GM21390 (cell line): Measurements from ENCODE around the gene TMA7B.
"Not testable (repeated sequence)": the region's sequence is repeated elsewhere in the genome, so short reads cannot be mapped to it uniquely, and the experiment has no call there.

Experiments used
- ATAC-seq: cut with Tn5 transposase; IDR thresholded peaks from one replicate; pipeline ENCODE4 v1.9.1; 2021; ENCODE audit not compliant: unreplicated experiment

Gene TMA7B

DNA sequence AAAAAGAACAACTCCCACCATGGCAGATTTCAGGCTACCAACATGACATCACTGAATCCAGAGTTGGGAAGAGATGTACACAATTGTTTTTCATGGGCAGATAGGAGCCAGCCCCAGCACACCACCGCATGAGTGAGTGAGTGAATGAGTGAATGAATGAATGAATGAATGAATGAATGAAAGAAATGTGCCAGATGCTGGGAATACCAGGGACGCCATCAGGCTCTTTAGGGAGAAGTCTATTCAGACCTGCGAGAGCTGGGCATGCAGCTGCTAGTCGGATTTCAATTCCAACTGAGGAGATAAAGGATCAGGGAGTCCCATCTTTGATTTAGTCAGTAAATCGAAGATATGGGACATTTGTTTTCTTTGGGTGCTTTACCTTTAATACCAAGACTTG, 19.3 kb downstream of the TMA7B start:
- no peak for ATAC-seq

DNA sequence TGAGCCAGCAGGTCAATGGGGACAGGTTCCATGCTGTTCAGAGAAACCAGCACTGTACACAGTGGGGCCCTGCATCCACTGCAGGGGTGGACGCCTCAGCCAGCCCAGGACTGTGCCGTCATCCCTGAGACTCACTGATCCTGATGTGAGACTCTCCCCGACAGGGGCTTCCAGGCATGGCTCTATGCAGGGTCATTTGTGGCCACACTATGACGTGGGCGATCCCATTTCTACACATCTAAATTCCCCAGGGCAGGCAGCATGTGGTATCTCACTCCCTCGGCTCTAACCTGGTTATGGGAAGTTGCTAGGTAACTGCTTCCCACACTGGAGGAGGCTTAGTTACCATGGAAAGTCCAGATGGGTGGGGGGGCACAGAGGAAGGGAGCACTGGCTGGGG, 20.4 kb downstream of the TMA7B start:
- ATAC-seq = no peak

DNA sequence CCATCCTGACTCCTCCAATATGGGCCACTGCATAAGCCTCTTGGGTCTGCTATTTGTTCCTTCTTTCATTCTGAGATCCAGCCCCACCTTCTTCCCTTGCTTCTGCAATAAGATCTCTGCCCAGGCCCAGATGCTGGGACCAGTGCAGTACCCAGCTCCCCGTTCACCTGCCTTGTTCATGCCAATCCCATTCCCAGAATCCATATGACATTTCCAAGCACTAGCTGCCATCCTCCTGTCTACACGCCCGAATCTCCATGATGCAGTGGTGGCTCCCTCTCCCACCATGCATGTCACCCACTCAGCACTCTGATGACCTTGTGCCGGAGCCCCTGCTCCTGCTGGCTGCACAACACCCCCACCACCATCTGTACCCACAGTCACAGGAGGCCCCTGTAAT, 23.1 kb downstream of the TMA7B start:
- ATAC-seq = no peak

DNA sequence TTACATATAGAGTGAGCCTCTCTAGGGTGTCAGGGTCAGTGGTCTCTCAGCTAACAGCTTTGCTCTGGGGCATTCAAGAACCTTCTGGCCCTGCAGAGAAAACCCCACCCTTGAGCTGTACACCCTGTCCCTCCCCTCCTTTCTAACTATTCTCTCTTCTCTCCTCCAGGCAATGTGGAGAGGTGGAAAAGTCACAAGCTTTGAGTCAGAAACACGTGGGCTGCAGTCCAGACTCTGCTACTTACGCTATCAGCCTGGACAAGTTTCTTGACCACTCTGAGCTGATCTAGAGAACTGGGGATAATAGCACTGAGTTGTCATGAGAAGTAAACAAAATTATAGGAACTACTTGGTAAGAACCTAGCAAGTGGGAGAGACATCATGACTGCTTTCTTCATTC, 23.8 kb downstream of the TMA7B start:
- ATAC-seq = no peak

DNA sequence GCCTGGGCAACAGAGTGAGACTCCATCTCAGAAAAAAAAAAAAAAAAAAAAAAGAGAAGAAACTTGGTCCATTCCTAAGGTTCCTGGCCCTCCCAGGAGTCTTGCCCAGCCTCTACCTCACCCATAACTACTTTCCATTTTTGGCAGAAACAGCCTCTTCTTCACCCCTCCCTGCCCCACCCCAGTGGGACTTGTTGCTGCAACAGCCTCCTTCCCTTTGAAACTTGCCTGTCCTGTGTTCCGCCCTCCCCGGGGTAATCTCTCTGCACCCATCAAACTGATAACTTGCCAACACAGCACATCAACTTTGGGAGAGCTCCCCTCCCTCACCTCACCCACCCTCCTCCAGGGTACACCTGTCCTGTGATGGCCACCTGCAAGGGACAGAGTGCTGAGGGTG, 24.5 kb downstream of the TMA7B start:
- ATAC-seq = no peak

DNA sequence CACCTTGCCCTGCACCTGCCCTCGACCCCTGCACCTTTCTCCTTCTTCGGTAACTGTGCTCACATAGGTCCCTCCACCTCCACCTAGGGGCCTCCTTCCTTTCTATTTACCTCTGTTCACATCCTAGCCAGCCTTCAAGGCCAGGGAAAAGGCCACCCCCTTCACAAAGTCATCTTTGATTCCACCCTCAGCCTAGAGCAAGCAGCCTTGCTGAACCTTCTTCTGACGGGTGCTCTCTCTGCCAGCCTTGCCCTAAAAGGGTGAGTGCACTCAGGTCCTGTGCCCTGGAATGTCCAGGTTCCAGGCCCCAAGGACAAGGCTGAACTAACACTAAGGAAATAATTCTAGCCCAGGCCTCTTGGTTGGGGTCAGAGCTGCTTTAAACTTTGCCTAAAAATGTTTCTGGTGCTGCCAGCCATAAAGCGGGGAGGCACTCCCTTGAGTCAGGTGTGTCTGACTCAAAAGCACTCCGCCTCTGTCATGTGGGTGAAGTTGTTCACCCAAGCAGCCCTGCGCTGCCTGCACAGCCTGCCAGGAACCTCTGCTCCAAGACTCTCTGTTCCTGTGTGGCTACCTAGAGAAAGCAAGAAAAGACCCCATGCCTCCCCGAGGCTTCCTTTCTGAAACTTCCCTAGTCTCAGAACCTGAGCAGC, 25.3 kb downstream of the TMA7B start:
- ATAC-seq = no peak

DNA sequence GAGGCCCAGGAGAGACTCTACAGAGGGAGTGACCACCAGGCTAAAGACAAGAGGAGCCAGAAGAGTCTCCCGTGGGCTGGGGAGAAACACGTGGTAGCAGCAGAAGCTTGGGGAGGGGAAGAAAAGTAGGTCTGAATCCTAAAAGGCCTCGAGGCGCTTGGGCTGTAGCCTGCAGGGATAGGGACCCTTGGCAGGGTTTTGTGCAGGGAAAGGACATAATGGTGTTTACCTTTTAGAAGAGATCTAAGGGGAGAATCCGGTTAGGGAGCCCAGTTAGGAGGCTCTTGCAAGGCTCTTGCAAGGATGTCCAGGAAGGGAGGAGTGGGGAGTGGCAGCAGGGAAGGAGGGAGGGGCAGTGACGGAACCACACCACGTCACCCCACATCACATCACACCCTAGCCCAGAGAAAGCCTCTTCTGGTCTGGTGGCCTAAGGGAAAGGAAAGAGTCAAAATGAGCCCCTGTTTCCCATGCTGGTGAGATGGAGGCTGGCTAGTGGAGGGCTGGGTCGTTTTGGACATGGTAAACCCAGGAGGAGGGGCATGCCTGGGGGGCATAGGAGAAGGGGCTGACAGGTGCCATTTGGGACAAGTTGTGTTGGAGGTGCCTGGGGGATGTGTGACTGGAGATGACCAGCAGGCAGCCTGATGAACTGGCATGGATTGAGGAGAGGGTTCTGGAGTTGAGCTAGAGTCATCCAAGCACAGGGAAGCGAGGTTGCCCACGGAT, 28.4 kb downstream of the TMA7B start:
- no peak for ATAC-seq

DNA sequence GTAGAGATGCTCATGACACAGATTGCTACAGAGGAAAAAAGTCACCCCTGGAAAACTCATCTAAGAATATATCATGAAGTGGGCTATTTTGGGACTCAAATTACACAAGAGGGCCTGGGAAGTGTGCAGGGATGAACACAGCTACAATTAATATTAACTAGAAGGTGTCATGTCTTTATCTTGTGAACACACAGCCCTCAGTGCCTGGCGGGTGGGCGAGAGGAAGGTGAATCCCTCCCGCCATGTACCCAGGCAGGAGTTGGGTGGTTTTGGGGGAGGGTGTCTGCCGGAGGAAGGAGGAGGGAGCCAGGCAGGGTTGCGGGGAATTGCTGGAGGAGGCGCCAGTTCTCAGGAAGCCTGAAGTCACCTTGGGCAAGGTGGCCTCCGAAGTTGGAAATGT, 29.4 kb downstream of the TMA7B start:
- no peak for ATAC-seq

DNA sequence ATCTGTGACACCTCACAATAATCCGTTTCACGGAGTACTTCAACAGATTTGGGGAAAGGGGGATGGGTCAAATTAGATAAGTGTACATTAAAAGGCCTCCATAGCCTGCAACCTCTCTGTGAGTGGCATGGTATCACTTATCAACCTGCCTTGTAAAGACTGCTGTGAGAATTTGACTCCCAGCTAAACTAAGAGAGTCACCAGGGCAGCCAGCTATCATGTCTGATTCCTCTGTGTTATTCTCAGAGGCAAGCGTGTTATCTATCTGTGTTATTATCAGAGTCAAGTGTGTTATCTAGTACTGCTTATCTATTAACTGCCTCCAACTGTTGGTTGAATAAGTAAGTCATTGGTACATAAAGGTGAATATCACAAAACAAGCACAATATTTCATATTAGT, 30.5 kb downstream of the TMA7B start:
- ATAC-seq = no peak

DNA sequence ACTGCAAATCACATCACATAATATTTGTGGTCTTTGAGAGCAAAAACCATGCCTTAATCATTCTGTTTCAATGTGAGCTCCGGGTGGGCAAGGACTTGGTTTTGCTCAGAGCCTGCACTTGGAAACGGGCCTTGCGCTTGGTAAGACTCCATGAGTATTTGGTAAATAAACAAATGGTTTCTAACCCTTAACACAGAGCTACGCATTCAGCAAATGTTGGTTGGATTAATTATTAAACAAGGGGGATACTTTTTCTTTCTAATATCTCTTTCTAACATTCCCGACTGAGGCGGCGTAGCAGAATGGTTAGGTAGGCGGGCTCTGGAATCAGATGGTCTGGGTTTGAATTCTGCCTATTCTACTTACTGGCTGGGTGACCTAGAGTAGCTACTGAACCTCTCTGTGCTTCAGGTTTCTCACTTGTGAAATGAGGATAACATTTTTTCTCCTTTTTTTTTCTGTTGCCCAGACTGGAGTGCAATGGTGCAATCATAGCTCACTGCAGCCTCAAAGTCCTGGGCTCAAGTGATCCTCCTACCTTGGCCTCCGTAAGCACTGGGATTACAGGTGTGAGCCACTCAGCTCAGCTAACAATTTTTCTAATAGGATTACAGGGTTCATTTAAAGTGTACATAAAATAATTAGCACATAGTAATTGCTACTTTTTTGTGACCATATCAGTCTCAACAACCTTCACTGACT, 31.1 kb downstream of the TMA7B start:
- no peak for ATAC-seq

DNA sequence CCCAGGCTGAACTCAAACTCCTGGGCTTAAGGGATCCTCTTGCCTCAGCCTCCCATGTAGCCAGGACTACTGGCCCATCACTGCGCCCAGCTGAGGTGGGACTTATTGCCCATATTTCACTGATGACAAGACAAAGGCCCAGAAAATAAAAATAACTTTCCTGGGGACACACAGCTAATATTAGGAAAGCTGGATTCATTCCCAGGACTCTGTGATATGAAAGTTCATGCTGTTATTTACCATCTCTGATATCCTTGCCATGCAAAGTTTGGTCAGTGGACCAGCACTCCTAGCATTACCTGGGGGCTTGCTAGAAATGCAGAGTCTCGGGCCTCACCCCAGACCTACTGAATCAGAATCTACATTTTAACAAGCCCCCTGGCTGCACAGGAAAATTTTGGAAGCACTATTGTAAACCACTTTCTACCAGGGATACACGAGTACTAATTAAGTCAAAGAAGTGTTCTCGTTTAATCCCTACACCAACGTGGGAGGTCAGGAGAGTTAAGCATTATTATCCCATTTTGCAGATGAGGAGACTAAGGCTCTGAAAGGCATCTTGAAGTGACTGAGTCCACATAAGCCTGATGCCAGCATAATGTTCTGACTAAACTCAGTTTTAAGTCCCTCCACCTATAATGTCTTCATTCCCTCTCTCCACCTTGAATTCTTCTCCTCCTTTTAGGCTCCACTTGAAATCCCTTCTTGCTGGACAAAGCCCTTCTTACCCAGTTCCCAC, 32.1 kb downstream of the TMA7B start:
- no peak for ATAC-seq

DNA sequence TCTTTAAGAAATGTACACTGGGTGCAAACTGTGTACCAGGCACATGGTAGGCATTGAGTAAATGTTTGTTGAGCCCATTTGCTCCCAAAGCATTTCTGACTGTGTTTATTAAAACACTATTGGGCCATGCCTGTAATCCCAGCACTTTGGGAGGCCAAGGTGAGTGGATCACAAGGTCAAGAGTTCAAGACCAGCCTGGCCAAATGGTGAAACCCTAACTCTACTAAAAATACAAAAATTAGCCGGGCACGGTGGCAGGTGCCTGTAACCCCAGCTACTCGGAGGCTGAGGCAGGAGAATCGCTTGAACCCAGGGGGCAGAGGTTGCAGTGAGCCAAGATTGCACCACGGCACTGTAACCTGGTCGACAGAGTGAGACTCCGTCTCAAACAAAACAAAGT, 32.7 kb downstream of the TMA7B start:
- not testable (repeated sequence) for ATAC-seq

DNA sequence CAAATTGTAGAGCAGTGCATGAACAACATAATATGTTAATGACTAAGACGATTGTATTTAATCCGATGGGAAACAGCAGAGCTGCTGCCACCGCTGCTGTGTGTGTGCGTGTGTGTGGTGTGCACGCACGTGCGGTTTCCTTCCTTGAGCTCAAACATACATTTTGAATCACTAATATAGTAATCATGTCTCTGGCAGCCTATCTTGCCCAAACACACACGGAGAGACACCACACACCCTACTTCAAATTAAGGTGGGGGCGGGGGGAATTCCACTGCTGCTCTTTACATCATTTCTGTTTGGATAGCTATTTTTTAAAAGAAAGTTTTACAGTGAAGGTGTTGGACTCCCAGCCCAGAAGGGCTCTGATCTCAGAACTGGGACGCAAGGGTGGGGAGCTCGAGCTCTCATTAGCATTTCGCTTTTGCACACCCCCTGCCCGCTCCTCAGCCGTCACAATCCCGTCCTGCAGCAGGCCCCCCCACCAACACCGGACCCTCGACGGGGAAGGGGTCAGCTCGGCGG, 33.9 kb downstream of the TMA7B start:
- ATAC-seq = no peak

DNA sequence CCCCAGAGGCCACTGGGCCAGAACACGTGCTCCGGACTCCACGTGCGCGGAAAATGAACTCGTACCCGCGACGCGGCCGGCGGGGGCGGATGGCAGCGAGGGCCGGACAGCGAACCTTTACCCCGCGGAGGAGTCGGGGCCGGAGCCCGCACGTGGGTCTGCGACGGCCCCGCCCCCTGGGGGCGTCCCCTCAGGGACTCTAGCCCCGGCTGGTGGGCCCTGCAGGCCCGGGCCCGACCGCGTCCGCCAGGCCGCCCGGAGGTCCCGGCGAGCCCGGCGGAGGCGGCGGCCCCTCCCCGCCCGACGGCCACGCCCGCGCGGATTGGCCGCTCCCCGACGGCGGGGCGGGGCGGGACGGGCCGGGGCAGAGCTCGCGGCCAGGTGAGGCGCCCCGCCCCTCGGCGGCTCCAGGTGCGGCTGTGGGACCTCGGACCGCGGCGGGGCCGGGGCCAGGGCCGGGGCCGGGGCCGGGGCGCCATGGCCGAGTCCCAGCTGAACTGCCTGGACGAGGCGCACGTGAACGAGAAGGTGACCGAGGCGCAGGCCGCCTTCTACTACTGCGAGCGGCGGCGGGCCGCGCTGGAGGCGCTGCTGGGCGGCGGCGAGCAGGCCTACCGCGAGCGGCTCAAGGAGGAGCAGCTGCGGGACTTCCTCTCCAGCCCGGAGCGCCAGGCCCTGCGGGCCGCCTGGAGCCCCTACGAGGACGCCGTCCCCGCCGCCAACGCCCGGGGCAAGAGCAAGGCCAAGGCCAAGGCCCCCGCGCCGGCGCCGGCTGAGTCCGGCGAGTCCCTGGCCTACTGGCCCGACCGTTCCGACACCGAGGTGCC, 34.6 kb downstream of the TMA7B start, which contains the start of gene FAM83F:
Gene FAM83F (plus strand): TSS at position 389 of the 827 bp plus-strand sequence. CDS start 89 bp downstream, at position 478.
- ATAC-seq = no peak

DNA sequence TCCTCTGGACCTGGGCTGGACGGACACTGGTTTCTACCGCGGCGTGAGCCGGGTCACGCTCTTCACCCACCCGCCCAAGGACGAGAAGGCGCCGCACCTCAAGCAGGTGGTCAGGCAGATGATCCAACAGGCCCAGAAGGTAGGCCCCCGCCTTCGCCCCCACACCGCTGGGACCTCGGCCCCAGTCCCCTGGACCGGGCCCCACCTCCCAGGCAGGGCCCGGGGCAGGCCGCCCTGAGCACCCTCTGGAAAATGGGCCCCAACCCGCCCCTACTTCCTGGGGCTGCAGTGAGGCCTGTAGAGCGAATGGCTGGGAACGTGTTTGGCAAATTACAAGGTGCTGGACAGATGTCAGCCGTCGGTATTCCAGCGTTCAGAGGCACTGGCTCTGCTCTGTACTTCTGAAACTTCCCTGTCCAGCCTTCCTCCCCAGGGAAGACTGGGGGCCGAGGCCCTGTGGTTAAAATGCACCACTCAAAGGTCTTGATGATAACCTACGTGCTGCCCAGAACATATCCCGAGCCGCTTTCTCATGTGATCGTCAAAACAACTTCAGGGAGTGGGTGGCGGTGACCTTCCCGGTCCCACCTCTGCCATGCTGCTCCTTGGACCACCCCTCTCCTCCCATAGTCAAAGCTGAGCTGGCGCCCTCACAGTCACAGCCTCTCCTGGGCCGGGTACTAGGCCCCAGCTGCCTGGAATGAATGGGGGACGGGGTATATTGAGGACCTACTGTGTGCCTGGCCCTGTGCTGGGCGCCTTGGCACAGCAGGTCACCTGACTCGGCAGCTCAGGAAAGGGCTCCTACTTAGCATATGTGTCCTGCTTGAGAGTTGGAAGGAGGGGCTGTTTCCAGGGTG, 35.4 kb downstream of the TMA7B start:
- no peak for ATAC-seq

DNA sequence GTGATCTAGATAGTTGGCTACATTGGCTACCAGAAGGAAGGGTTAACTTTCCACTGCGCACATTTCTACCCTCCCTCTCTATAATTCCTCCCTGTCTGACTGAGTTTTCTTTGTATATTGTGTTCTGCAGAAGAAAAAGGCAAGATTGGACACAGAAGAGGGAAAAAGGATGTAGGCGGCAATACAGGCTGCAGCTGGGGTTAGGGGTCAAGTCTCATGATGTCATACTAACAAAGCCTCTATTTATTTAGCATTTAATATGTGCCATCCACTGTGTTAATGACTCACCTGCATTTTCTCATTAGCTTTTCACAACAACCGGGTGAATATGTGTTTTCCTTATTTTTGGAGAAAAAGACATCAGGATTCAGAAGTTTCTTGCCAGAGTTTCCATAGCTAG, 36.5 kb downstream of the TMA7B start:
- no peak for ATAC-seq

DNA sequence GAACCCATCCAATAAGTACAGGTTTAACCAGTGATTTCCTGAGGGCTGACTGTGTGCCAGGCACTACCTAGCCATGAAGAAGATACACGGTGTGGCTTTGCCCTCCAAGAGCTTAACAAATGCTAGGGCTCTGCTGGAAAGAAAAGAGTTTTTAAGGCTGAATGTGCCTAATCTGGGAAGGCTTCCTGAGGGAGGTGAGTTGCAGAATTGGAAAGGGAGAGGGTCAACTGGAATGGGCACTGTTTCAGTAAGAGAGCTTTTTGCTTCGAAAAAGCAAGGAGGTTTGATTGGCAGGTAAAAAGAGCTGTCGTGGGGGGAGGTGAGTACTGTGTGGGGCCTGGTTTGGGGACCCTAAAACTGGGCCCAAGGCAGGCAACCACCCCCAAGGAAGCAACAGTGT, 37.2 kb downstream of the TMA7B start:
- ATAC-seq = no peak

DNA sequence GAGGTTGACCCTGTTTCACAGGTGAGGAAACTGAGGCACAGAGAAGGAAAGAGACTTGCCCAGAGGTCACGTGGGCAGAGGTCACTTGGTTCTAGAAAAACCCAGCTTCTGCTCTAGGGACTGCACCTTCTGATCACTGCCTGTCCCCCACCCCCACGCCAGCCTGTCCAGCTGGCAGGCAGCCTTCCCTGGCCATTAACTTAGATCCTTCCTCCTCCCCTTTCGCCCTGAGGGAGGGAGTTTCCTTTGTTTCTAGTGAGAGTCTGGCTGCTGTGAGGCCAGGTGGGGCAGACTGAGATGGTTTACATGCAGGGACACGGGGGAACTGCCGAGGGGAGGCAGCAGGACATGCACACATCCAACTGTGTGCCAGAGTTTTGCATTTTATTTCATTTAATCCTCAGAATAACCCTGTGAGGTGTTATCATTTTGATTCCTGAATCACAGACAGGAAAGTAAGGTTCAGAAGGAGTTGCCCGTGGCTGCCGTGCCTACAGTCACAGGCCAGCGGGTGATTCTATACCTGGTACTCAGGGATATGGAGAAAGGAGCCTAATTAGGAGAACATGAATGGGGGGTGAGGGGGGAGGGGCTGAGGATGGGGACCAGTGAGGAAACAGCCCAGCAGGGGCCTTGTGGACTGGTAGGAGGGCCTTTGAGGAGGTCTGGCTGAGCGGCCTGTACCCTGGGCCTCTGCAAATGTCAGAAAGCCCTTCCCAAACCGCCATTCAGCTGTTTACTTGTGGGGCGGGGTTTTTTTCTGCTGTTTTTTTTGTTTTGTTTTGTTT, 37.9 kb downstream of the TMA7B start:
- no peak for ATAC-seq
